HepG2 (cell line): ENCODE results near the gene ZFP36. TPM values are rescaled to one million over a fixed set of nuclear protein-coding genes. Genes with fewer than 3 reads are reported as not detected.

Experiments used
- ARID4A ChIP-seq: sonication (generic); formaldehyde crosslinking; IDR thresholded peaks from 2 replicates; pipeline ENCODE4 v1.5.0; 2020; ENCODE audit warnings: mild to moderate bottlenecking, missing genetic modification reagents, borderline replicate concordance
- ATF1 ChIP-seq: IDR thresholded peaks from 2 replicates; pipeline ENCODE4 v1.6.1; 2016; ENCODE audit warnings: mild to moderate bottlenecking, control low read depth
- CSRNP2 ChIP-seq: sonication (generic); formaldehyde crosslinking; conservative IDR thresholded peaks from 2 replicates; pipeline ENCODE4 v1.8.0; 2022; ENCODE audit warnings: low read depth, missing genetic modification reagents
- DNMT3B ChIP-seq: conservative IDR thresholded peaks from 2 replicates; pipeline ENCODE4 v1.6.1; 2016; ENCODE audit warnings: missing biosample characterization, control low read depth
- DZIP1 ChIP-seq: sonication (generic); formaldehyde crosslinking; IDR thresholded peaks from 2 replicates; pipeline ENCODE4 v1.5.0; 2020; ENCODE audit warnings: mild to moderate bottlenecking, missing genetic modification reagents
- GPN1 ChIP-seq: sonication (generic); formaldehyde crosslinking; IDR thresholded peaks from 2 replicates; pipeline ENCODE4 v1.5.1; 2020; ENCODE audit warnings: missing genetic modification reagents, borderline replicate concordance
- HNF4A ChIP-seq: sonication (generic); formaldehyde crosslinking; IDR thresholded peaks from 2 replicates; pipeline ENCODE4 v1.4.0; 2020; ENCODE audit warnings: missing genetic modification reagents
- MED8 ChIP-seq: sonication (generic); formaldehyde crosslinking; IDR thresholded peaks from 2 replicates; pipeline ENCODE4 v1.8.1; 2023; ENCODE audit warnings: mild to moderate bottlenecking, missing genetic modification reagents; ENCODE audit not compliant: insufficient replicate concordance
- MEF2D ChIP-seq: sonication (generic); formaldehyde crosslinking; IDR thresholded peaks from 2 replicates; pipeline ENCODE4 v1.5.1; 2020; ENCODE audit warnings: mild to moderate bottlenecking, missing genetic modification reagents
- NCOA5 ChIP-seq: sonication (generic); formaldehyde crosslinking; IDR thresholded peaks from 2 replicates; pipeline ENCODE4 v1.4.0; 2020; ENCODE audit warnings: missing genetic modification reagents
- ZFP37 ChIP-seq: sonication (generic); formaldehyde crosslinking; IDR thresholded peaks from 2 replicates; pipeline ENCODE4 v1.4.0; 2020; ENCODE audit warnings: missing genetic modification reagents, borderline replicate concordance
- ZNF207 ChIP-seq: fragments of 450-650 bp; IDR thresholded peaks from 2 replicates; pipeline ENCODE4 v1.6.1; 2016; ENCODE audit warnings: antibody characterized with exemption, borderline replicate concordance
- ZNF230 ChIP-seq: sonication (generic); formaldehyde crosslinking; IDR thresholded peaks from 2 replicates; pipeline ENCODE4 v1.4.0; 2020; ENCODE audit warnings: mild to moderate bottlenecking, missing genetic modification reagents
- ZNF274 ChIP-seq: sonication (generic); formaldehyde crosslinking; IDR thresholded peaks from 2 replicates; pipeline ENCODE4 v1.5.1; 2020; ENCODE audit warnings: mild to moderate bottlenecking, missing genetic modification reagents
- ZNF343 ChIP-seq: sonication (generic); formaldehyde crosslinking; IDR thresholded peaks from 2 replicates; pipeline ENCODE4 v1.4.0; 2020; ENCODE audit warnings: mild to moderate bottlenecking, missing genetic modification reagents
- ZNF552 ChIP-seq: sonication (generic); formaldehyde crosslinking; IDR thresholded peaks from 2 replicates; pipeline ENCODE4 v1.9.0; 2022; ENCODE audit warnings: missing genetic modification reagents, mild to moderate bottlenecking, borderline replicate concordance
- ZNF652 ChIP-seq: IDR thresholded peaks from 2 replicates; pipeline ENCODE4 v1.6.1; 2016; ENCODE audit warnings: low read depth, borderline replicate concordance
- ZNF709 ChIP-seq: sonication (generic); formaldehyde crosslinking; IDR thresholded peaks from 2 replicates; pipeline ENCODE4 v1.5.0; 2020; ENCODE audit warnings: mild to moderate bottlenecking, missing genetic modification reagents
- ZNF800 ChIP-seq: sonication (generic); formaldehyde crosslinking; IDR thresholded peaks from 2 replicates; pipeline ENCODE4 v1.4.0; 2020; ENCODE audit warnings: missing genetic modification reagents
- polyA plus RNA-seq, 8 experiments: library from polyadenylated mRNA; depleted of rRNA in 3 of 8; stranded (reverse) in 7 of 8; unstranded in 1 of 8; fragments of >200 nt; fragmentation: Illumina TruSeq in 4 of 8; extraction: Trizol in 4 of 8; gene quantifications; 2 replicates each; pipeline versions ENCODE4 v1.2.1 to v1.2.3, GENCODE V29; 2011 to 2016; ENCODE audit warnings: low read depth in 4 of 8, missing spikeins in 1 of 8, mixed read lengths in 1 of 8; ENCODE audit not compliant: insufficient read depth in 1 of 8
- total RNA-seq, 5 experiments: library from RNA; depleted of rRNA; stranded (reverse); fragments of >200 nt; fragmentation: Illumina TruSeq; extraction: Trizol; gene quantifications; 2 replicates each; pipeline ENCODE4 v1.2.3, GENCODE V29; 2016; ENCODE audit warnings: low read depth in 1 of 5

ZFP36 gene
- total and polyA plus RNA-seq, 2 of the 13 experiments (the other 11 are each of a cell fraction or from before 2014, with no cell fraction given), result 1.4 to 1.7 TPM

GRCh38 chr19:39410017-39410830, 3.6 kb downstream of the ZFP36 start (continued):
- TF ChIP-seq ARID4A (CRISPR knock-in tag), result 0 out of 2 replicates have a peak, but pooled peaks have one; percentile 48
- no peak for TF ChIP-seq ATF1 (CRISPR knock-in tag)
- TF ChIP-seq DNMT3B, result no peak
- TF ChIP-seq ZNF343 (CRISPR knock-in tag), result peak; percentile 78
- TF ChIP-seq ZFP37, result 0 out of 2 replicates have a peak, but pooled peaks have one; percentile 42
- no peak for TF ChIP-seq NCOA5 (CRISPR knock-in tag)
- no peak for TF ChIP-seq ZNF652 (CRISPR knock-in tag)
- TF ChIP-seq ZNF230 (CRISPR knock-in tag), result peak; percentile 65; the same call in 1 of the 2 replicates
- no peak for TF ChIP-seq ZNF800 (CRISPR knock-in tag)
- no peak for TF ChIP-seq DZIP1
- no peak for TF ChIP-seq HNF4A (CRISPR knock-in tag)
- peak; percentile 58; the same call in 1 of the 2 replicates for TF ChIP-seq ZNF274
- no peak for TF ChIP-seq ZNF709 (CRISPR knock-in tag)
- no peak for TF ChIP-seq ZNF552
- TF ChIP-seq MEF2D (CRISPR knock-in tag), result no peak
- no peak for TF ChIP-seq MED8 (CRISPR knock-in tag)
- no peak for TF ChIP-seq ZNF207
- no peak for TF ChIP-seq CSRNP2 (CRISPR knock-in tag)
- TF ChIP-seq GPN1, result no peak
